Measurements from ENCODE around the gene MAP3K21.

MAP3K21 gene

DNA sequence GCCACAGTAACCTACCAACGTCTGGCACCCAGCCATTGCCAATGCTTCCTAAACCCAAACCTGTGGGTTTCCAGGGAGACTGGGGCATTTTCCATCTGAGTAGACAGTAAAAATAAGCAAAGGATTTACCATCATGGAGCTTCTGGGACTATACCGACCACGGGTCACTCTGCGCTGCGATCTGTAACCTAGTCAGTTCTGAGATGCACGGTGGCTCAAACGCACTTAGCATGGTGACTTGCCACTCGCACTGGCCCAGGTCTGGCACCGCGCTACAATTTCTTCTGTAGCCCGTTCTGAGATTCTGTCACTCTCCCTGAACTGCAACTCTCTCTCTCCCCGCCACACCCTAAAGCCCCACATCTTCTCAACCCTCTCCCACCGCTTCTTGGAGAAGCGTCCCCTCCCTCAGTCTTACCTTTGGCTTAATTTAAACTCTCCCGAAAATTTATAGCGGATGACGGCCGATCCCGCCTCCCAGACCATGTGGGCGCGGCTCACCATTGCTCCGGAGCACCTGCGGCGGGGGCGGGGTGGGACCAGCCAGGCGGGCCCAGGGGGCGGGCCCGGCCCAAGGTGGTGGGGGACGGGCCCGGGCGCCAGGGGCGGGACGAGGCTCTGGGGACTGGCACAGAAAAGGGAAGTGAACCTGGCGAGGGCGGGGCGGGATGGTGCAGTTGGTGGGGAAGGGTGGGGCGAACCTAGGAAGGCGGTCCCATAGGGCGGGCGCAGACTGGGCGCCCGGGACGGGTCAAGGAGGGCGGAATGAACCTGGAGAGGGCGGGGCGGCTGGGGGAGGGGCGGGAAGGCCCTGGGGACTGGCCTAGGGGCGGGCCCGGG, 493 bp upstream of the MAP3K21 start:
- DNase-seq, result peak; percentile 75

DNA sequence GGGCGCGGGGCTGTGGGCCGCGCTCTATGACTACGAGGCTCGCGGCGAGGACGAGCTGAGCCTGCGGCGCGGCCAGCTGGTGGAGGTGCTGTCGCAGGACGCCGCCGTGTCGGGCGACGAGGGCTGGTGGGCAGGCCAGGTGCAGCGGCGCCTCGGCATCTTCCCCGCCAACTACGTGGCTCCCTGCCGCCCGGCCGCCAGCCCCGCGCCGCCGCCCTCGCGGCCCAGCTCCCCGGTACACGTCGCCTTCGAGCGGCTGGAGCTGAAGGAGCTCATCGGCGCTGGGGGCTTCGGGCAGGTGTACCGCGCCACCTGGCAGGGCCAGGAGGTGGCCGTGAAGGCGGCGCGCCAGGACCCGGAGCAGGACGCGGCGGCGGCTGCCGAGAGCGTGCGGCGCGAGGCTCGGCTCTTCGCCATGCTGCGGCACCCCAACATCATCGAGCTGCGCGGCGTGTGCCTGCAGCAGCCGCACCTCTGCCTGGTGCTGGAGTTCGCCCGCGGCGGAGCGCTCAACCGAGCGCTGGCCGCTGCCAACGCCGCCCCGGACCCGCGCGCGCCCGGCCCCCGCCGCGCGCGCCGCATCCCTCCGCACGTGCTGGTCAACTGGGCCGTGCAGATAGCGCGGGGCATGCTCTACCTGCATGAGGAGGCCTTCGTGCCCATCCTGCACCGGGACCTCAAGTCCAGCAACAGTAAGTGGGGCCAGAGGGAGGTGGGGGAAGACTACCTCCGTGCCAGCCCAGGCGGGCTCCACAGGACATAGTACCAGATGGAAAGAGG, 808 bp downstream of the MAP3K21 start:
- peak; percentile 14 for DNase-seq

DNA sequence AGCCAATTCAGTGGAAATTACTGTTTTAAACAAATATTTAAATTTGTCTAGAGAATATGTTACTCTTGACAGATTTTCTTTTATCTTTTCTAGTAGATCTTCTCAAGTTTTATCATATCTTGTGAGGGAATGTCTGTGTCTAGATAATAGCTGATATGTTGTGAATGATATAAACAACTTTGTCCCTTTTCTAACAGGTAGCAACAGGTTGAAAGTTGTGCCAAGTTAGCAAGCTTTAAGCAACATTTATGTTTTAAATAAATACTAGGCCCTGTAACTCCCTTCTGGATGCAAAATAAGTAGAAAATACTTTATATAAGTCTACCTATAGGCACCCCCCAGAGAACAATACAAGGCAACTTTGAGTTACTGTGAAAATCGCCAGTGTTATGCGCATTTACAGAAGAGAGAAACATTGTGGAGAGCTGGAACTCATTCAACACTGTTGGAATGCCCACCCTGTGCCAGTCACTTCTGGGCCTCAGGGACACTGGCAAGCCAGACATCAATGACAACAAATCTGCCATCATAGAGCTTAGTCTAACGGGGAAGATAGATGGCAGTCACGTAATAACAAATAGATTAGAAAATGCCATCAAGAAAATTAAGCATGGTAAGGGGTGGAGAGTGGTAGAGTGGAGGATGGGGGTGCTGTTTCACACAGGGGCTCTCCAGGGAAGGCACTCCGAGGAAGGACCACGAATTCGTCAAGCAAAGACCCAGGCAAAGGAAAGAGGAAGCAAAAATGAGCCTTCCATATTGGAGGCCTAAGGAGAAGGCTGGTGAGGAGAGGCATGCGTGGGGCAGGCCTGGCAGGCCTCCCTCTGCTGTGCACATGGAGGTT, 4.4 kb downstream of the MAP3K21 start:
- no peak for DNase-seq

DNA sequence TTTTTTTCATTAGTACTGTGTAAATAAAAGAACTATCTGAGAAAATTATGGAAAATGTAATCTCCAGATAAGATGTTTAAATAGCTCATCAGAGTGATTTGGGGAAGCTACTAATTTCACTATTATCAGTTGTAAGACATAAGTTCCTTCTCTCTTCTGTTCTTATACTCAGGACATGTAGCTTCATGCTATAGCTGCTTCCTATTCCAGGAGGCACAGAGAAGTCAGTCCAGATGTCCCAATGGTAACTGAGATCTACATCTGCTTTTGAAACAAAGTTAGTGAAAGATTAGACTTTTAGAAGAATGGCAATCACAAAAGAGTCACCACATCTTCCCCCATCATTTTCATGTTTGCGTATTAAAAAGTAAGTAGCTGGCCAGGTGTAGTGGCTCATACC, 5.6 kb downstream of the MAP3K21 start:
- DNase-seq, result no peak

DNA sequence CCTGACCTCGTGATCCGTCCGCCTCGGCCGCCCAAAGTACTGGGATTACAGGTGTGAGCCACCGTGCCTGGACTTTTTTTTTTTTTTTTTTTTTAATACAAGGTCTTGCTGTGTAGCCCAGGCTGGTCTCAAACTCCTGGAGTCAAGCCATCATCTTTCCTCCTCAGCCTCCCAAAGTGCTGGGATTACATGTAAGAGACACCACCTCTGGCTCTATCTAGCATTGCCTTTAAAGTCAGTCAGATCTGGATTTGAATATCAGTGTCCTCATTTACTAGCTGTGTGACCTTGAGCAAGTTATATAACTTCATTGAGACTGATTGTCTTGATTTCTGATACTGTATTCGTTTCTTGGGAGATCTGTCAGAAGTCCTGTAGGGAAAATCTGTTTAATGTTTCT, 6.6 kb downstream of the MAP3K21 start:
- no peak for DNase-seq

DNA sequence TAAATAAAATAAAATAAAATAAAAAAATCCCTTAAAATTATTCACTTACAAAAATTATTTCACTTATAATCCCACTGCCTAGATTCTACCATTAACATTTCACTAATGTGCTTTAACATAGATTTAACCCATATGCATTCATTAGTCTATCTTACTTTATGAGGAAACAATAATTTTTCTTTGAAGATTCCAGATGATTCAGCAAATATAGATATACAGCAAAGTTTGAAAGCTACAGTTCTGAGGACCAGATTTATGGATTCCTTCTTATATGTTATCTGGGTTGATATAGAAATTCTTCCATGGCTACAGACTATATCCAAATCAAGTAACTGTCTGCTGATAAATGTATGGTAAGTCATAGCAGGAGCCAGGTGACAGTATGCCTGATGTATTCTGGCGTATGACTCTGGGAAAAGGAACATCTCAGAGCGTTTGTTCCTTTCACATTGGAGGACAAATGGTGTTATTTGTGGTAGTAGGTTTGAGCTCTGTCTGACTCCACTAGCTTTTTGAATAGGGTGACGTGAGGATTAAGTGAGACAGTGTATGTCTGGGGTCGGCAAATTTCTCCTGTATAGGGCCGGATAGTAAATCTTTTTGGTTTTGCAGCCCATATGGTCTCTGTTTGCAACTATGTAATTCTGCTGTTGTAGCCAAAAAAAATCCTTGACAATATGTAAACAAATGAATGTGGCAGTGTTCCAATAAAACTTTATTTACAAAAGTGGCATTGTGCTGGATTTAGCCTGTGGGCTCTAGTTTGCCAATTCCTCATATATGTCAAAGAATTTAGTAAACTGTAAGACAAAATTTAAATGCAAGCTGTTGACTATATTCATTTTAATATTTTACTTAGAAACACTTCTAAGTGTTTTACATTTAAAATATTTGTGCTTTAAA, 9.3 kb downstream of the MAP3K21 start:
- DNase-seq, result no peak

DNA sequence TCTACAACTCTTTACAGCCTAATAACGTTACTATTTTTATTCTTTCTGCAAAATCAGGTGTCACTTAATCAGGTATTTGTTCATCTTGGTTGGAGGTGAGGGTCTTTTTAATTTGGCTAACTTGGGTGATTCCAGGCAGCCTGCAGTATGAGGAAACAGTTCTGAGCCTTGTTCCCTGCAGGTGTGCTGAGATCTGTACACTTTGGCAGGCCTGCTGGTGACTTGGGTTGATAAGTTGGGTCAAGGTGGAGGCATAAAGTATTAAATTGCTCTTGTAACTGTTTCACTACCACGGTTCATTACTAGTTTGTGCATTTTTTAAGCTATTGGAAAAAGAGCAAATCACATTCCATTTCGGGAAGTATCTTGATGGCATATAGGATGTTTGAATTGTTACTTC, 10.0 kb downstream of the MAP3K21 start:
- DNase-seq, result no peak

DNA sequence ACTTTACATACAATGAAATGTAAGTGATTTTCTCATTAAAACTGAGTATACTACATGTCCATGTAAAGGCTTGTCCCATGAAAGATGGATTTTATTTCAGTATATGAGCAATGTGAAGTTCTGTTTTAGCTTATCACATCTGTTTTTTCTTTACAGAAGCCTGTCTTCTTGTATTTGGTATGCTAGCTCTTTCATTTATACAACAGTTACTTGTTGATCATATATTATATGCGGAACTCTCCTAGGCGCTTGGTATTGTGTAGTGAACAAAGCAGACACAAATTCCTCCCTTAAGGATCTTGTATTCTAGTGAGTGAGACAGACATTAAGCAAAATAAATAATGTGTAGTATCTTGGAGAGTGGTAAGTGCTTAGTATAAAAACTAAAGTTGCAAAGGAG, 10.6 kb downstream of the MAP3K21 start:
- no peak for DNase-seq

DNA sequence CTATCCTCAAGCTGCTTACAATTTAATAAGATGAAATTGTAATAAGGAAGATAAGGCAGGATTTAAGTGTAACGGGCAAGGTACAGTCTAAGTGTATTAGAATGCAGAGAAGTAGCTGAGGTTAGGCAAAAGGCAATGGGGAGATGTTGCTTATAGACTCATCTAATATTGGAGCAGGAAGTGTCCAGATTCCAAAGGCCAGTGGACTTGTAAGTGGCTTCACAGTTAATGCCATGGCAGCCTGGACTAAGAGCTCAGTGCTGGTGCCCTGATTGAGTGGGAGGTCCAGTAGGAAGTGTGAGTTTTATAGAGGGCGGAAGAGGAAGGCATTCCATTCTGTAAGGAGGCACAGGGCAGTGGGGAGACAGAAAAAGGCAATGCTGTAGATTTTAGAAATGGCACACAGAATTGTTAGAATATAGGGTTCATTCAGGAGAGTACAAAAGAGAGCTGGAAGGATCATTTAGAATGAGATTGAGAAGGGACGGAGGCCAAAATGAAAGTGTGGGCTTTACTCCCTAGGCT, 12.6 kb downstream of the MAP3K21 start:
- DNase-seq, result no peak

DNA sequence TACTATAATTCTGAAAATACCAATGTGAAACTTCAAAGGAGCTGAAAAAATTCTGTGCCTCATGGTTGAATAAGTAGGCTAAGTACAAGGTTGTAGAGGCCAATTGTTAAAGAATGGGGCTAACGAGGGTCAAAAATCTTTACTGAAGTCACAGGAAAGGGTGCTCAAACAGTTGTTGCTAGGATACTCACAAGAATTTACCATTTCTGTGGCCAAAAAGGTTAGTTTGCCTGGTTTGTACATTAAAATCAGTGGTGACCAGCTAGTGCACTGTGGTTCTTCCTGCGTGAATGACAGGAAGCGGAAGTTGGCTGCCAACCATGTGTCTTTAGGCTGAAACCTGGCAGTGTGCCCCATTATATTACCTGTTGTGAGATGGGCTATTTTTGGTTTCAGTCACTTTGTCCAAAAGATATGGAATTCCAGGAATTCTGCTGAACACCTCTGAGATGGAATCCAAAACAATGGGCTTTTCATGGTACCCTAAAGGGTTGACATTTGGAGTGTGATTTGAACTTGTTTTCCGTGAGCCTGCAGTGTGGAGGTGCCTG, 13.5 kb downstream of the MAP3K21 start:
- no peak for DNase-seq

DNA sequence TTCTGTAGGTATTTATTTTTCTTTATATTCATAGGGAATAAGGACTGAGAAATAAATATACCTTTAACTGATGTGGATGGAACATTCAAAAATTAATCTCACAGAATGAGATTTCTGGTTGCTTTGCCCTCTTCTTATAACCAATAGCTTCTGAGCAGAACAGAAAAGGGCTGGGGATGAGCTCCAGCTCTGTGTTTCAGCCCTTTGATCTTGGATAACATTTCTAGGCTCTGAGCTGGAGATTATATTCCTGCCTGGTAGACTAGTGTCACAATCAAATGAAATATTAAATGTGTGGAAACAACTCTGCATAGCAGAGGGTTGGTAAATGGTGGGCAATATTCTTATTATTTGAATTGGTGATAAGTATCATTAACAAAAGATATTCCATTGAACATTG, 14.6 kb downstream of the MAP3K21 start:
- no peak for DNase-seq

DNA sequence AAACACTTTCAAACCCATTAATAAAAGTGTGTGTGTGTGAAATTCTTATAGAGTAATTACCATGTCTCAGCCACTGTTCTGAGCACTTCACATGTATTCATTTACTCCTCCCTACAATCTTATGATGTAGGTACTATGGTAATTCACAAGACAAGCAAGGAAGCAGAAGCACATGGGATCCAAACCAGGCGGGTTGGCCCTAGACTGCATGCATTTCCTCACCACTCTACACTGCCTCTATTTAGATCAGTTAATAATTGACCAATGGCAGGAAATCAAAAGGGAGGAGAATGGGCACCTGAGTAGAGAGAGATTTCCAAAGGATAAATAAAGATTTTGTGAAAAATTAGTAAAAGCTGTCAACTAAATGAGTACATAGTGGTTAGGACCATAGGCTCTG, 15.7 kb downstream of the MAP3K21 start:
- DNase-seq, result no peak

DNA sequence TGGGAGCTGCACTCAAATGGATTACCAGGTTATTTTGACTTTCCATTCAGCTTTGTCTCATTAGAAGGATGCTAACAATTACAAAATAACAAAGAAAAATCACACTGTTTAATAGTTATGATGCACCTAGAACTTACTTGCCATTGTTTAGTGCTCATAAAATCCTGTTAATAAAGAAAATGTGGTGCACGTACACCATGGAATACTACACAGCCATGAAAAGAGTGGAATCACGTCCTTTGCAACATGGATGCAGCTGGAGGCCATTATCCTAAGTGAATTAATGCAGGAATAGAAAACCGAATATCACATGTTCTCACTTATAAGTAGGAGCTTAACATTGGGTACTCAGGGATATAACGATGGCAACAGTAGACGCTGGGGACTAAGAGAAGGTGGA, 19.8 kb downstream of the MAP3K21 start:
- no peak for DNase-seq

DNA sequence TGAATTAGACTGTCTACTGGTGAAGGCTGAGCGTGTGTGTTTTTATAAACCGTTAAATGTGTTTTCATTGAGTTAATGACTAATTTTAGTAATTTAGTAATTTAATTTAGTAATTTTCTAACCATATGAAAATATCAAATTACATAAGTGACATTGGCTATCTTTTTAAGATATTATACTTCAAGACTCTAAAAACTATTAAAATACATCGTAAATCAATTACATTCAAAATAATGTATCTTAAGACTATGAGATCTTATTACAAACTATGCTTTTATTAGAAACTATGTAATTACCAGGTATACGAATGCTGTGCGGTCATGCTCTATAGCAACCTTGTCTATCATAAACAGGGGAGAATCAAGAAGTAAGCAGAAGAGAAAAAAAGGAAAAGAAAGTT, 21.6 kb downstream of the MAP3K21 start:
- no peak for DNase-seq

DNA sequence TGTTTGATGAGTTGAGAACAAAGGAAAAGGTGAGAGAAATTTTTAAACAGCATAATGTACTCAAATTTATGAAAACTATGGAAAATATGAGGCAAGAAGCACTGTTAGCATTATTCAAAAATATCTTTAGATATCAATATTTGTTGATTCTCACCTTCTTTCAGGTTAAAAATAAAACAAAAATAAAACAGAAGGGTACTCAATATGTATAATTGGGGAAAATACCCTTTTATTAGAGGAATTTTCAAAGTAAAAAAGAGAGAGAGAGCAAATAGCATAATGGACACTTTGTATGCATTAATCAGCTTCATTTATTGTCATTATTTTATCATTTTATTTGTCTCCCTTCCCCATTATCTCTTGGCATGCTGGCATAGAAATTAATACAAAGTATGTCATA, 27.5 kb downstream of the MAP3K21 start:
- no peak for DNase-seq

DNA sequence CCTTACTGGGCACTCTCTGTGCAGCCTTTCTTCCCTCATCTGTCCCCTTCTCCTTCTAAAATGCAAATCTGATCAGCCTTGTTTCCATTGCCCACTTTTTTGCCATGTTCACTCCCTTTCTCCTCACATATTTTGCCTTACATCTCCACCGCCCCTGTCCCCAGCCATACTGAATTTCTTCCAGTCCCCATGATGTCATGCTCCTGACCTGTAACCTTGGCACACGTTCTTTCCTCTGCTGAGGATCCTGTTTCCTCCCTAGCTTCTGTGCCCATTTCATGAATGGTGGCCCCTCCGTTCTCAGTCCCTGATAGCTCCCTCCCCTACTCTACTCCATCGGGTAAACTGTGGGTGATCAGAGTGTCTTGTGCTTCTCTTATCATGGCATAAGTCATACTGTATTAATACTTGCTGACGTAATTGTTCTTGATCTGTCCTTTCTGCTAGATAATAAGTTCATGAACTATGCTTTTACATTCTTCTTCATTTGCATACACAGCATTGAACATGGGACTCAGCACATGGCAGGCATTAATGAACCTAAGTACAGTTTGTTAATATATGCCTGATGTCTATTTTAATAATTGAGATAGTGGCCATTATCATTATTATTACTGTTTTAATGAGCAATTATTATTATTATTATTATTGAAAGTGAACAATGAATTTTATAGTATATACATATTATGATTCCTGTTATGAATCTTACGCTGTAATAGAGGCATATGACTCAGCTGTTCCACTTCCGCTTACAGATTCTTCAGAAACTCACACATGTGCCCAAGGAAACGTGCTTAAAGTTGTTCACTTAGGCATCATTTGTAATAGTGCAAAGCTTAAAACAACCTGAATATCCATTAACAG, 28.5 kb downstream of the MAP3K21 start:
- DNase-seq, result no peak

DNA sequence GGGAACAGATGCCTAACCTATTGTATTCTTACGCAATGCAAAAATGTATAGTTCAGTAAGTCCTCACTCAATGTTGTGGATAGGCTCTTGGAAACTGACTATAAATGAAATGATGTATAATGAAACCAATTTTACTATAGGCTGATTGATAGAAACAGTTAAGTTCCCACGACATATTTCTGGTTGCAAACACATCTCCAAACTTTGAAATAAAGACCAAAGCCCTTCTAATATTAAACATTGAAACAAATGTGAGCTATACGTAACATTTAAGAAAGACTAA, 29.1 kb downstream of the MAP3K21 start:
- DNase-seq, result no peak

DNA sequence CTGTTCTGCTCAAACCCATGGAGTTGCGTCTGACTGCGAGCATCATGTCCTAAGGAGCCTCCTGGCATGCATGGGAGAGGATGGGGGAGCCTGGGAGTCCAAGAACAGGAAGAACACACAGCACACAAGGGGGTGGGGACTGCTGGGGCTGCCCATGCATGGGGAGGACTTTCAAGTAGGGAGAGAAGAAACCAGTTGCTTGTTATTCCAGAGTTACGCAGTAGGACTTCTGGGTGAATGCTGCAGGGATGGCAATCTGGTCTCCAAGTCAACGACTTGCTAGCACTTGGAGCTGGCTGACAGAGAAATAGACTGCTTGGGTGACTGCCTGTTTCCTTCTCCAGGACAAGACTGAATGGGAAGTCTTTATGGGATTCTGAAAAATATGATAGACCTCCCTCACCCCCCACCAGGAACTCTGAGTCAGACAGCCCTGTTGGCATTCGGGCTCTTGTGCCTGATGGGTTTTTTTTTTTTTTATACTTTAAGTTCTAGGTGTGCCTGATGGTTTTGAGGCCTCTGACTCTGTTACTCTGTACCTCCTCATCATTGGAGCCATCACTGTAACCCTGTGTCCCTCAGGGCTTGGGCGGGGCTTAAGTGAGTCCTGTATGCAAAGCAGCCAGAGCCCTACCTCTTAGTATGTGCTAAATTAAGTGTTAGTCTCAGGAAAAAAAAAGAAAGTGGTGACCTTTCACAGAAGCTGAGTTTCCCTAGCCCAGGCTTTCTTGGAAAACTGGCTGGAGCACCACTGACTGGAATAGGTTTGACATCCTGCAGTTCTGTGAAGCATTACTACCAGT, 30.3 kb downstream of the MAP3K21 start:
- no peak for DNase-seq

DNA sequence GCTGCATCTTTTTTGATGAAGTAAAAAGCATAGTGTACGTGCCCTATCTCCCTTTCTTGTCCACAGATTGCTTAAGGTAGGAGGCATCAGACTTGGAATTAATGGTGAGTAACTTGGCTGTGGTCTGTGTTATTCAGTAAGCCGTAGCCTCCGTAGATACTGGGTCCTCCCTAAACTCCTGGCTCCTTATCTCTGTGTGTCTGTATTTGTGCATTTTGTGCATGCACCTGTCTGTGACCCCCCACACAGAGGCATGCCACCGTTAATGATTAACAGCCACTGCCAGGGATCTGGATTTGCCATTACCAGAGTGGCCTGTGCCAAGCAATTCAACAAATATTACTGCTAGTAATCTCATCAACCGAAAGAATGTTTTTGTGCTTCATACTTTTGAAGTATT, 31.9 kb downstream of the MAP3K21 start:
- DNase-seq, result no peak

DNA sequence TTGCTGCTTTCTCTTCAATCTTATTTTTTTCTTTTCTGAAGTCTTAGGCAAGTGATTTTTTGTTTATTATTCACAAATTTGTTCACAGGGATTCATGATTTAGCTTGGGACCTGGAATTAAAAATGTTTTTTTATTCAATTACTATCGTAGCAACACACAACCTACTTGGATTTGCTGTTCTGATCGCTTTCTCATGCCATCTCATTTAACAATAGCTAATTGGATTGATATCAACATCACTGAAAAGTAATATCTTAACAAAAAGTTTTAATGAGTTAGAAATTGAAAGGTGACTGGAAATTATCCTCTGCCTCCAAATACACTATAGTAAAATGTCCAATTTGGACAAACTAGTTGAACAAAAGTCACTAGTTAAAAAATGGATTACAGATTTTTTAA, 32.4 kb downstream of the MAP3K21 start:
- no peak for DNase-seq

Measured in NCI-H1105 treated with DMSO at 0.1 percent for 48 hours (cell line).